ENCODE measurements around the gene SND1. TPM values are rescaled to one million over a fixed set of nuclear protein-coding genes. Genes with fewer than 3 reads are reported as not detected.

Gene SND1
- total RNA-seq, 1 experiment from 2014 or later = 139 TPM

DNA sequence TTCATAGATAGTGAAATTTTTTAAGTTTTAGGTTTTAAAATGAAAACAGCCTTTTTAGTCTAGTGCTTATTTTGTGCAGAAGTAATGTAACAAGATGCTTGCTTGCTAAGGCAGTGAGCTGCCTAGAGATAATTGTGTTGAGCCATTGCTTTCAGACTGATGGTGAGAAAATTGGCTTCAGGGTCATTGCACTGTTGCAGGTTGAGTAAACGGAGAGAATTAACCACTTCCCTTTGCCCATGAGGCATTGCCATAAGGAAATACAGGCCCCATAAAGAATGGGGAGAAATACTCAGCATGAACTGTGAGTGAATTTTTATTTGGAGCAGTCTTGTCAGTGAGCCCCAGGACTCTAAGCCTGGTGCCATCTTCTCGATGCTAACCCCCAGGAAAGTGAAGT lies 238.7 kb downstream of the SND1 start:
- intact Hi-C loops (cut with micrococcal nuclease) = no loop called here
- H4K20me1 ChIP-seq (ENCODE audit: low read length) = peaks cover 3% of the 10 kb centered on the region; the same call in 1 of the 2 replicates
- ATAC-seq (peak; percentile 27; the same call in 1 of the 2 replicates), DNase-seq (no peak)
- TF ChIP-seq EZH2 (IDR thresholded peaks at IDR 0.05; ENCODE audit: low read length, unreplicated experiment) = no peak
- no peak for TF ChIP-seq EZH2phosphoT487 (IDR thresholded peaks at IDR 0.05; ENCODE audit: borderline replicate concordance, low read length)
- TF ChIP-seq CTCF (conservative IDR thresholded peaks at IDR 0.05; ENCODE audit: low read depth, low read length) = no peak
- peaks cover 30% of the 10 kb centered on the region for H3K36me3 ChIP-seq (ENCODE audit: low read depth, low read length)
- no peak overlapping the region for H3K9ac ChIP-seq (ENCODE audit: low read length)
- no peaks in the 10 kb centered on the region for H3K9me2 ChIP-seq (replicated peaks; ENCODE audit: low read length)
- ChIA-PET CTCF (no interaction called here), POLR2A (ENCODE audit: unreplicated experiment) (no interaction called here)
- no peaks in the 10 kb centered on the region for H3F3A ChIP-seq (ENCODE audit: low read length, unreplicated experiment)
- H3K4me1 ChIP-seq (ENCODE audit: insufficient read depth, low read length) = no peaks in the 10 kb centered on the region
- H3K4me3 ChIP-seq (ENCODE audit: low read length) = no peak overlapping the region
- BruUV-seq (replicated peaks) = no TSS peak
- H3K4me2 ChIP-seq (ENCODE audit: low read length) = no peak overlapping the region
- H3K9me3 ChIP-seq (ENCODE audit: low read length) = no peaks in the 10 kb centered on the region
- no peaks in the 10 kb centered on the region for H3K27me3 ChIP-seq (ENCODE audit: low read length)
- H2AFZ ChIP-seq (ENCODE audit: low read length) = no peak overlapping the region
- H3K27ac ChIP-seq (ENCODE audit: low read length) = no peak overlapping the region
- no peaks in the 10 kb centered on the region; the same call in 1 of the 2 replicates for H3K79me2 ChIP-seq (ENCODE audit: low read length)

DNA sequence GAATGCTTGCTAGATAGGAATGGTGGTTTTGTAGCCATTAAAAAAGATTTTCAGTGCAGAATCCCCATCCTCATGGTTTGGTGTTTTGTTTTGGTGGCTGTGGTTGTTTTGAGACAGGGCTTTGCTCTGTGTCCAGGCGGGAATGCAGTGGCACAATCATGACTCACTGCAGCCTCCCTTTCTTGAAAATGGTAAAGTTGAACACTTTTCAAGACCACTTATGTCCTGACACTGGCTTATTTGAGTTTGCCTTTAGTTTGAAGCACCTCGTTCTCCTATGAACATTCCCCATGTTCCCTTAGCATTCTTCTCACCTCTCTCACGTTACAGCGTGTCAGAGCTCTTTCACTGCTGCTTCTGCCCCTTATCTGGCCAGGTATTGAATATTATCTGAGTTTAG lies 239.2 kb downstream of the SND1 start:
- Histone ChIP-seq H3K9me3 (ENCODE audit: low read length) (no peaks in the 10 kb centered on the region), H3K4me1 (ENCODE audit: insufficient read depth, low read length) (no peaks in the 10 kb centered on the region), H3K4me2 (ENCODE audit: low read length) (no peak overlapping the region), H3K36me3 (ENCODE audit: low read depth, low read length) (peaks cover 30% of the 10 kb centered on the region), H3K9me2 (replicated peaks; ENCODE audit: low read length) (no peaks in the 10 kb centered on the region), H3K27ac (ENCODE audit: low read length) (no peak overlapping the region), H3K27me3 (ENCODE audit: low read length) (no peaks in the 10 kb centered on the region), H3K79me2 (ENCODE audit: low read length) (no peaks in the 10 kb centered on the region; the same call in 1 of the 2 replicates), H3K4me3 (ENCODE audit: low read length) (no peak overlapping the region), H3F3A (ENCODE audit: low read length, unreplicated experiment) (no peaks in the 10 kb centered on the region), H3K9ac (ENCODE audit: low read length) (no peak overlapping the region), H2AFZ (ENCODE audit: low read length) (no peak overlapping the region), H4K20me1 (ENCODE audit: low read length) (peaks cover 3% of the 10 kb centered on the region; the same call in 1 of the 2 replicates)
- CTCF ChIA-PET = no interaction called here
- POLR2A ChIA-PET (ENCODE audit: unreplicated experiment) = no interaction called here
- intact Hi-C loops (cut with micrococcal nuclease) = no loop called here
- ATAC-seq (no peak), DNase-seq (no peak)
- TF ChIP-seq CTCF (conservative IDR thresholded peaks at IDR 0.05; ENCODE audit: low read depth, low read length) (no peak), EZH2phosphoT487 (IDR thresholded peaks at IDR 0.05; ENCODE audit: borderline replicate concordance, low read length) (no peak), EZH2 (IDR thresholded peaks at IDR 0.05; ENCODE audit: low read length, unreplicated experiment) (no peak)
- BruUV-seq (replicated peaks) = no TSS peak

GRCh38 chr7:127891854-127892438 lies 240.0 kb downstream of the SND1 start:
- POLR2A ChIA-PET (ENCODE audit: unreplicated experiment) = no interaction called here
- Histone ChIP-seq H3K4me3 (ENCODE audit: low read length) (no peak overlapping the region), H3K36me3 (ENCODE audit: low read depth, low read length) (peaks cover 30% of the 10 kb centered on the region), H3K4me1 (ENCODE audit: insufficient read depth, low read length) (0 out of 2 replicates have a peak, but pooled peaks cover under 1% of the 10 kb centered on the region), H3K9me2 (replicated peaks; ENCODE audit: low read length) (no peaks in the 10 kb centered on the region), H3K4me2 (ENCODE audit: low read length) (no peak overlapping the region), H2AFZ (ENCODE audit: low read length) (no peak overlapping the region), H3K9ac (ENCODE audit: low read length) (no peak overlapping the region), H3K9me3 (ENCODE audit: low read length) (no peaks in the 10 kb centered on the region), H3F3A (ENCODE audit: low read length, unreplicated experiment) (no peaks in the 10 kb centered on the region), H3K79me2 (ENCODE audit: low read length) (no peaks in the 10 kb centered on the region; the same call in 1 of the 2 replicates), H3K27me3 (ENCODE audit: low read length) (no peaks in the 10 kb centered on the region), H4K20me1 (ENCODE audit: low read length) (peaks cover 3% of the 10 kb centered on the region; the same call in 1 of the 2 replicates), H3K27ac (ENCODE audit: low read length) (no peak overlapping the region)
- BruUV-seq (replicated peaks) = no TSS peak
- DNase-seq (no peak), ATAC-seq (no peak)
- CTCF ChIA-PET = no interaction called here
- no peak for TF ChIP-seq EZH2phosphoT487 (IDR thresholded peaks at IDR 0.05; ENCODE audit: borderline replicate concordance, low read length)
- TF ChIP-seq EZH2 (IDR thresholded peaks at IDR 0.05; ENCODE audit: low read length, unreplicated experiment) = no peak
- no peak for TF ChIP-seq CTCF (conservative IDR thresholded peaks at IDR 0.05; ENCODE audit: low read depth, low read length)
- intact Hi-C loops (cut with micrococcal nuclease) = no loop called here

Data from PC-3 (cell line).